ENCODE data around the gene ADAT3.

The ADAT3 gene

GRCh38 chr19:1943661-1944087, 38.5 kb downstream of the ADAT3 start:
- DNase-seq, result no peak

GRCh38 chr19:1944088-1944915, 39.1 kb downstream of the ADAT3 start:
- DNase-seq, result no peak

- no peak for DNase-seq
Observed at GRCh38 chr19:1944916-1945561, 39.8 kb downstream of the ADAT3 start.

GRCh38 chr19:1945899-1946298, 40.7 kb downstream of the ADAT3 start:
- DNase-seq, result no peak

GRCh38 chr19:1947651-1948209, 42.5 kb downstream of the ADAT3 start:
- DNase-seq, result no peak

GRCh38 chr19:1949304-1950101, 44.3 kb downstream of the ADAT3 start:
- no peak for DNase-seq

GRCh38 chr19:1950640-1951039, 45.4 kb downstream of the ADAT3 start:
- no peak for DNase-seq

- DNase-seq, result no peak
Observed at GRCh38 chr19:1952635-1953034, 47.4 kb downstream of the ADAT3 start.

- DNase-seq, result no peak
Observed at GRCh38 chr19:1953037-1953436, 47.8 kb downstream of the ADAT3 start.

GRCh38 chr19:1953441-1954094, 48.4 kb downstream of the ADAT3 start:
- DNase-seq, result no peak

GRCh38 chr19:1954532-1954933, 49.3 kb downstream of the ADAT3 start:
- no peak for DNase-seq

GRCh38 chr19:1955171-1956121, 50.2 kb downstream of the ADAT3 start:
- no peak for DNase-seq

GRCh38 chr19:1956122-1956494, 50.9 kb downstream of the ADAT3 start:
- no peak for DNase-seq

GRCh38 chr19:1956868-1957492, 51.8 kb downstream of the ADAT3 start:
- no peak for DNase-seq

GRCh38 chr19:1957562-1958248, 52.5 kb downstream of the ADAT3 start:
- DNase-seq, result no peak

GRCh38 chr19:1959928-1960589, 54.9 kb downstream of the ADAT3 start:
- DNase-seq, result no peak

- DNase-seq, result no peak
Observed at GRCh38 chr19:1961000-1961883, 56.0 kb downstream of the ADAT3 start.

GRCh38 chr19:1962674-1963073, 57.5 kb downstream of the ADAT3 start:
- no peak for DNase-seq
